Parathyroid adenoma (tissue), 2 donors: Measurements from ENCODE around the gene ECHS1.
"Not testable (repeated sequence)": the region's sequence is repeated elsewhere in the genome, so short reads cannot be mapped to it uniquely, and the experiment has no call there.

Source experiments
- H2AFZ ChIP-seq: fragments of 300-600 bp; sonication (generic); one replicate; pipeline ENCODE4 v1.7.0; 2017; ENCODE audit warnings: antibody characterized with exemption, mild to moderate bottlenecking
- H3K27ac ChIP-seq: fragments of 300-600 bp; sonication (generic); one replicate; pipeline ENCODE4 v1.7.0; 2017
- H3K27me3 ChIP-seq: fragments of 300-600 bp; sonication (generic); one replicate; pipeline ENCODE4 v1.7.0; 2017; ENCODE audit warnings: low read length; ENCODE audit not compliant: control insufficient read depth, insufficient read depth
- H3K36me3 ChIP-seq: fragments of 300-600 bp; sonication (generic); one replicate; pipeline ENCODE4 v1.7.0; 2017; ENCODE audit warnings: low read length; ENCODE audit not compliant: control insufficient read depth, insufficient read depth
- H3K4me1 ChIP-seq: fragments of 300-600 bp; sonication (generic); one replicate; pipeline ENCODE4 v1.7.0; 2017; ENCODE audit warnings: control low read depth
- H3K4me2 ChIP-seq: fragments of 300-600 bp; sonication (generic); one replicate; pipeline ENCODE4 v1.7.0; 2017; ENCODE audit warnings: low read length
- H3K4me3 ChIP-seq: fragments of 300-600 bp; sonication (generic); one replicate; pipeline ENCODE4 v1.7.0; 2017; ENCODE audit warnings: low read depth, low read length
- H3K79me2 ChIP-seq: fragments of 300-600 bp; sonication (generic); one replicate; pipeline ENCODE4 v1.7.0; 2017; ENCODE audit warnings: control low read depth
- H3K9ac ChIP-seq: fragments of 300-600 bp; sonication (generic); one replicate; pipeline ENCODE4 v1.7.0; 2017; ENCODE audit warnings: mild to moderate bottlenecking
- H3K9me3 ChIP-seq: fragments of 300-600 bp; sonication (generic); one replicate; pipeline ENCODE4 v1.7.0; 2017; ENCODE audit warnings: low read length; ENCODE audit not compliant: control insufficient read depth
- CTCF ChIP-seq: fragments of 300-600 bp; sonication (generic); IDR thresholded peaks from one replicate; pipeline ENCODE4 v1.7.0; 2017; ENCODE audit warnings: antibody characterized with exemption, mild to moderate bottlenecking
- donor health status: primary hyperparathyroidism.

The ECHS1 gene

GRCh38 chr10:133375357-133376115, 2.4 kb upstream of the ECHS1 start:
- no peaks in the 10 kb centered on the region for H3K9me3 ChIP-seq
- TF ChIP-seq CTCF, result no peak
- no peak overlapping the region for H3K4me3 ChIP-seq
- H3K36me3 ChIP-seq, result no peaks in the 10 kb centered on the region
- no peaks in the 10 kb centered on the region for H3K4me1 ChIP-seq
- H3K4me2 ChIP-seq, result no peak overlapping the region
- H3K79me2 ChIP-seq, result no peaks in the 10 kb centered on the region
- no peak overlapping the region for H3K9ac ChIP-seq
- H3K27me3 ChIP-seq, result no peaks in the 10 kb centered on the region
- no peak overlapping the region for H2AFZ ChIP-seq
- H3K27ac ChIP-seq, result no peak overlapping the region

- no peak for TF ChIP-seq CTCF
- Histone ChIP-seq H3K4me3 (no peak overlapping the region), H3K79me2 (no peaks in the 10 kb centered on the region), H3K4me1 (no peaks in the 10 kb centered on the region), H3K27ac (no peak overlapping the region), H3K9me3 (no peaks in the 10 kb centered on the region), H3K27me3 (no peaks in the 10 kb centered on the region), H2AFZ (no peak overlapping the region), H3K36me3 (no peaks in the 10 kb centered on the region), H3K4me2 (peak overlapping the region; percentile 40), H3K9ac (no peak overlapping the region)
These were observed 647 bp downstream of the ECHS1 start for GRCh38 chr10:133372507-133372906.

- no peak for TF ChIP-seq CTCF
- Histone ChIP-seq H3K4me2 (no peak overlapping the region), H3K79me2 (no peaks in the 10 kb centered on the region), H3K4me3 (no peak overlapping the region), H3K36me3 (no peaks in the 10 kb centered on the region), H3K27me3 (no peaks in the 10 kb centered on the region), H3K9ac (no peak overlapping the region), H3K4me1 (no peaks in the 10 kb centered on the region), H3K27ac (no peak overlapping the region), H3K9me3 (no peaks in the 10 kb centered on the region), H2AFZ (no peak overlapping the region)
These were observed 2.9 kb downstream of the ECHS1 start for GRCh38 chr10:133370030-133370786.

- no peaks in the 10 kb centered on the region for H3K27me3 ChIP-seq
- H3K36me3 ChIP-seq, result no peaks in the 10 kb centered on the region
- no peak for TF ChIP-seq CTCF
- H3K4me3 ChIP-seq, result no peak overlapping the region
- no peaks in the 10 kb centered on the region for H3K4me1 ChIP-seq
- H3K9me3 ChIP-seq, result no peaks in the 10 kb centered on the region
- H3K27ac ChIP-seq, result no peak overlapping the region
- no peak overlapping the region for H2AFZ ChIP-seq
- no peak overlapping the region for H3K4me2 ChIP-seq
- no peak overlapping the region for H3K9ac ChIP-seq
- H3K79me2 ChIP-seq, result no peaks in the 10 kb centered on the region
These were observed 5.0 kb downstream of the ECHS1 start for GRCh38 chr10:133368153-133368552.

- not testable (repeated sequence) for H3K27ac ChIP-seq, H2AFZ ChIP-seq, H3K9ac ChIP-seq, H3K4me2 ChIP-seq, H3K4me1 ChIP-seq, H3K4me3 ChIP-seq, H3K79me2 ChIP-seq, H3K36me3 ChIP-seq, H3K9me3 ChIP-seq, H3K27me3 ChIP-seq
These were observed 5.7 kb downstream of the ECHS1 start for GRCh38 chr10:133367461-133367860.
